ENCODE measurements around the gene SUZ12.
"Not testable (repeated sequence)": the region's sequence is repeated elsewhere in the genome, so short reads cannot be mapped to it uniquely, and the experiment has no call there.

SUZ12 gene

GRCh38 chr17:31936615-31937609, at the start of gene SUZ12:
Gene SUZ12 (plus strand): TSS chr17:31937007. CDS start chr17:31937247, 240 bp downstream.
- peak; percentile 70 for DNase-seq (ENCODE audit: low read depth)

- no peak for DNase-seq (ENCODE audit: low read depth)
These were observed 48.7 kb upstream of the SUZ12 start for GRCh38 chr17:31888124-31888523.

GRCh38 chr17:31900877-31901276, 35.9 kb upstream of the SUZ12 start:
- DNase-seq (ENCODE audit: low read depth), result no peak

- DNase-seq (ENCODE audit: low read depth), result no peak
These were observed 34.1 kb upstream of the SUZ12 start for GRCh38 chr17:31902693-31903092.

- DNase-seq (ENCODE audit: low read depth), result no peak
These were observed 33.4 kb upstream of the SUZ12 start for GRCh38 chr17:31903401-31903800.

- DNase-seq (ENCODE audit: low read depth), result no peak
These were observed 29.4 kb upstream of the SUZ12 start for GRCh38 chr17:31907342-31907962.

GRCh38 chr17:31908386-31908785, 28.4 kb upstream of the SUZ12 start:
- DNase-seq (ENCODE audit: low read depth), result no peak

- not testable (repeated sequence) for DNase-seq (ENCODE audit: low read depth)
These were observed 24.1 kb upstream of the SUZ12 start for GRCh38 chr17:31912705-31913104.

- DNase-seq (ENCODE audit: low read depth), result no peak
These were observed 21.2 kb upstream of the SUZ12 start for GRCh38 chr17:31915456-31916100.

GRCh38 chr17:31916491-31917064, 20.2 kb upstream of the SUZ12 start:
- no peak for DNase-seq (ENCODE audit: low read depth)

GRCh38 chr17:31917065-31917529, 19.7 kb upstream of the SUZ12 start:
- DNase-seq (ENCODE audit: low read depth), result no peak

- DNase-seq (ENCODE audit: low read depth), result not testable (repeated sequence)
These were observed 19.1 kb upstream of the SUZ12 start for GRCh38 chr17:31917721-31918120.

- no peak for DNase-seq (ENCODE audit: low read depth)
These were observed 18.1 kb upstream of the SUZ12 start for GRCh38 chr17:31918701-31919128.

GRCh38 chr17:31919802-31920525, 16.8 kb upstream of the SUZ12 start:
- no peak for DNase-seq (ENCODE audit: low read depth)

- DNase-seq (ENCODE audit: low read depth), result no peak
These were observed 10.6 kb upstream of the SUZ12 start for GRCh38 chr17:31926100-31926729.

- DNase-seq (ENCODE audit: low read depth), result no peak
These were observed 5.1 kb upstream of the SUZ12 start for GRCh38 chr17:31931756-31932155.

- DNase-seq (ENCODE audit: low read depth), result no peak
These were observed 1.3 kb upstream of the SUZ12 start for GRCh38 chr17:31935512-31935911.

- not testable (repeated sequence) for DNase-seq (ENCODE audit: low read depth)
These were observed 1.3 kb downstream of the SUZ12 start for GRCh38 chr17:31937926-31938641.

- DNase-seq (ENCODE audit: low read depth), result not testable (repeated sequence)
These were observed 5.1 kb downstream of the SUZ12 start for GRCh38 chr17:31941916-31942315.

- not testable (repeated sequence) for DNase-seq (ENCODE audit: low read depth)
These were observed 5.6 kb downstream of the SUZ12 start for GRCh38 chr17:31942396-31942795.
